Measurements from ENCODE around the gene PTER. TPM values are rescaled to one million over a fixed set of nuclear protein-coding genes. Genes with fewer than 3 reads are reported as not detected.

Gene PTER
- polyA plus RNA-seq (2013, experiment 1 of 4): 7.5 TPM
- 9.2 TPM for polyA plus RNA-seq (2013, experiment 2 of 4)
- 7.4 TPM for polyA plus RNA-seq (2013, experiment 3 of 4)
- polyA plus RNA-seq (2013, experiment 4 of 4): 10.4 TPM

GRCh38 chr10:16436758-16437539, at the start of gene PTER:
TSS of gene PTER (plus strand) at chr10:16437010. CDS start at chr10:16484385, 47,375 bp downstream.
- peak within 1 kb of the TSS; percentile 46 for H3K4me3 ChIP-seq (ENCODE audit: insufficient read depth, low read depth, low read length)
- H3K9me3 ChIP-seq (ENCODE audit: control insufficient read depth, low read length): no peaks in the 10 kb centered on the region
- H3K27ac ChIP-seq (ENCODE audit: insufficient read depth, low read depth, low read length, poor library complexity, severe bottlenecking): peak within 1 kb of the TSS; percentile 26
- WGBS, 2 experiments: 19 to 21% methylated on average over 49 of the region's 49 CpGs
- H3K36me3 ChIP-seq (ENCODE audit: control insufficient read depth, insufficient read depth, low read length): no peaks in the 10 kb centered on the region
- peaks cover 12% of the 10 kb centered on the region for H3K27me3 ChIP-seq (ENCODE audit: control insufficient read depth, insufficient read depth, low read length, poor library complexity, severe bottlenecking)
- no peaks in the 10 kb centered on the region for H3K4me1 ChIP-seq (ENCODE audit: control insufficient read depth, insufficient read depth, low read length)

- Histone ChIP-seq H3K27ac (ENCODE audit: insufficient read depth, low read depth, low read length, poor library complexity, severe bottlenecking) (no peak overlapping the region), H3K4me3 (ENCODE audit: insufficient read depth, low read depth, low read length) (no peak overlapping the region), H3K9me3 (ENCODE audit: control insufficient read depth, low read length) (no peaks in the 10 kb centered on the region), H3K36me3 (ENCODE audit: control insufficient read depth, insufficient read depth, low read length) (no peaks in the 10 kb centered on the region), H3K27me3 (ENCODE audit: control insufficient read depth, insufficient read depth, low read length, poor library complexity, severe bottlenecking) (no peaks in the 10 kb centered on the region), H3K4me1 (ENCODE audit: control insufficient read depth, insufficient read depth, low read length) (no peaks in the 10 kb centered on the region)
- WGBS, 2 experiments: 91 to 92% methylated on average over 3 of the region's 3 CpGs
Measured at GRCh38 chr10:16392531-16393069, 44.2 kb upstream of the PTER start.

GRCh38 chr10:16393271-16393858, 43.4 kb upstream of the PTER start:
- H3K27ac ChIP-seq (ENCODE audit: insufficient read depth, low read depth, low read length, poor library complexity, severe bottlenecking): no peak overlapping the region
- no peaks in the 10 kb centered on the region for H3K4me1 ChIP-seq (ENCODE audit: control insufficient read depth, insufficient read depth, low read length)
- no peak overlapping the region for H3K4me3 ChIP-seq (ENCODE audit: insufficient read depth, low read depth, low read length)
- no peaks in the 10 kb centered on the region for H3K27me3 ChIP-seq (ENCODE audit: control insufficient read depth, insufficient read depth, low read length, poor library complexity, severe bottlenecking)
- no peaks in the 10 kb centered on the region for H3K36me3 ChIP-seq (ENCODE audit: control insufficient read depth, insufficient read depth, low read length)
- WGBS, 2 experiments: 87 to 91% methylated on average over 1 to 3 of the region's 4 CpGs
- no peaks in the 10 kb centered on the region for H3K9me3 ChIP-seq (ENCODE audit: control insufficient read depth, low read length)

GRCh38 chr10:16401416-16401815, 35.4 kb upstream of the PTER start:
- H3K9me3 ChIP-seq (ENCODE audit: control insufficient read depth, low read length): no peaks in the 10 kb centered on the region
- H3K27ac ChIP-seq (ENCODE audit: insufficient read depth, low read depth, low read length, poor library complexity, severe bottlenecking): no peak overlapping the region
- no peaks in the 10 kb centered on the region for H3K4me1 ChIP-seq (ENCODE audit: control insufficient read depth, insufficient read depth, low read length)
- no peak overlapping the region for H3K4me3 ChIP-seq (ENCODE audit: insufficient read depth, low read depth, low read length)
- 92 to 100% methylated on average over 1 of the region's 2 CpGs for WGBS, 2 experiments
- no peaks in the 10 kb centered on the region for H3K36me3 ChIP-seq (ENCODE audit: control insufficient read depth, insufficient read depth, low read length)
- H3K27me3 ChIP-seq (ENCODE audit: control insufficient read depth, insufficient read depth, low read length, poor library complexity, severe bottlenecking): no peaks in the 10 kb centered on the region

- WGBS, 2 experiments: 95% methylated on average over 3 of the region's 3 CpGs
- no peaks in the 10 kb centered on the region for H3K36me3 ChIP-seq (ENCODE audit: control insufficient read depth, insufficient read depth, low read length)
- no peaks in the 10 kb centered on the region for H3K9me3 ChIP-seq (ENCODE audit: control insufficient read depth, low read length)
- no peaks in the 10 kb centered on the region for H3K4me1 ChIP-seq (ENCODE audit: control insufficient read depth, insufficient read depth, low read length)
- no peak overlapping the region for H3K4me3 ChIP-seq (ENCODE audit: insufficient read depth, low read depth, low read length)
- H3K27ac ChIP-seq (ENCODE audit: insufficient read depth, low read depth, low read length, poor library complexity, severe bottlenecking): no peak overlapping the region
- no peaks in the 10 kb centered on the region for H3K27me3 ChIP-seq (ENCODE audit: control insufficient read depth, insufficient read depth, low read length, poor library complexity, severe bottlenecking)
Measured at GRCh38 chr10:16408379-16408778, 28.4 kb upstream of the PTER start.

GRCh38 chr10:16417341-16417740, 19.5 kb upstream of the PTER start:
- Histone ChIP-seq H3K36me3 (ENCODE audit: control insufficient read depth, insufficient read depth, low read length) (no peaks in the 10 kb centered on the region), H3K27me3 (ENCODE audit: control insufficient read depth, insufficient read depth, low read length, poor library complexity, severe bottlenecking) (no peaks in the 10 kb centered on the region), H3K9me3 (ENCODE audit: control insufficient read depth, low read length) (no peaks in the 10 kb centered on the region), H3K4me3 (ENCODE audit: insufficient read depth, low read depth, low read length) (no peak overlapping the region), H3K27ac (ENCODE audit: insufficient read depth, low read depth, low read length, poor library complexity, severe bottlenecking) (no peak overlapping the region), H3K4me1 (ENCODE audit: control insufficient read depth, insufficient read depth, low read length) (no peaks in the 10 kb centered on the region)
- WGBS, 2 experiments: 86 to 94% methylated on average over 1 of the region's 1 CpG

- Histone ChIP-seq H3K27me3 (ENCODE audit: control insufficient read depth, insufficient read depth, low read length, poor library complexity, severe bottlenecking) (no peaks in the 10 kb centered on the region), H3K27ac (ENCODE audit: insufficient read depth, low read depth, low read length, poor library complexity, severe bottlenecking) (no peak overlapping the region), H3K36me3 (ENCODE audit: control insufficient read depth, insufficient read depth, low read length) (no peaks in the 10 kb centered on the region), H3K4me1 (ENCODE audit: control insufficient read depth, insufficient read depth, low read length) (no peaks in the 10 kb centered on the region), H3K4me3 (ENCODE audit: insufficient read depth, low read depth, low read length) (no peak overlapping the region), H3K9me3 (ENCODE audit: control insufficient read depth, low read length) (no peaks in the 10 kb centered on the region)
- 86 to 89% methylated on average over 3 of the region's 3 CpGs for WGBS, 2 experiments
Measured at GRCh38 chr10:16423599-16423998, 13.2 kb upstream of the PTER start.

- H3K9me3 ChIP-seq (ENCODE audit: control insufficient read depth, low read length): no peaks in the 10 kb centered on the region
- no peaks in the 10 kb centered on the region for H3K27me3 ChIP-seq (ENCODE audit: control insufficient read depth, insufficient read depth, low read length, poor library complexity, severe bottlenecking)
- 94 to 97% methylated on average over 3 of the region's 3 CpGs for WGBS, 2 experiments
- H3K4me1 ChIP-seq (ENCODE audit: control insufficient read depth, insufficient read depth, low read length): no peaks in the 10 kb centered on the region
- no peak overlapping the region for H3K4me3 ChIP-seq (ENCODE audit: insufficient read depth, low read depth, low read length)
- H3K27ac ChIP-seq (ENCODE audit: insufficient read depth, low read depth, low read length, poor library complexity, severe bottlenecking): no peak overlapping the region
- no peaks in the 10 kb centered on the region for H3K36me3 ChIP-seq (ENCODE audit: control insufficient read depth, insufficient read depth, low read length)
Measured at GRCh38 chr10:16425449-16425848, 11.4 kb upstream of the PTER start.

- 72 to 88% methylated on average over 5 to 6 of the region's 6 CpGs for WGBS, 2 experiments
- Histone ChIP-seq H3K27ac (ENCODE audit: insufficient read depth, low read depth, low read length, poor library complexity, severe bottlenecking) (no peak overlapping the region), H3K36me3 (ENCODE audit: control insufficient read depth, insufficient read depth, low read length) (no peaks in the 10 kb centered on the region), H3K27me3 (ENCODE audit: control insufficient read depth, insufficient read depth, low read length, poor library complexity, severe bottlenecking) (no peaks in the 10 kb centered on the region), H3K4me3 (ENCODE audit: insufficient read depth, low read depth, low read length) (no peak overlapping the region), H3K4me1 (ENCODE audit: control insufficient read depth, insufficient read depth, low read length) (no peaks in the 10 kb centered on the region), H3K9me3 (ENCODE audit: control insufficient read depth, low read length) (no peaks in the 10 kb centered on the region)
Measured at GRCh38 chr10:16429539-16429938, 7.3 kb upstream of the PTER start.

GRCh38 chr10:16436367-16436757, 448 bp upstream of the PTER start:
- no peak overlapping the region for H3K27ac ChIP-seq (ENCODE audit: insufficient read depth, low read depth, low read length, poor library complexity, severe bottlenecking)
- peaks cover 12% of the 10 kb centered on the region for H3K27me3 ChIP-seq (ENCODE audit: control insufficient read depth, insufficient read depth, low read length, poor library complexity, severe bottlenecking)
- H3K4me1 ChIP-seq (ENCODE audit: control insufficient read depth, insufficient read depth, low read length): no peaks in the 10 kb centered on the region
- WGBS, 2 experiments: 10 to 13% methylated on average over 9 of the region's 9 CpGs
- H3K9me3 ChIP-seq (ENCODE audit: control insufficient read depth, low read length): no peaks in the 10 kb centered on the region
- peak overlapping the region; percentile 46 for H3K4me3 ChIP-seq (ENCODE audit: insufficient read depth, low read depth, low read length)
- H3K36me3 ChIP-seq (ENCODE audit: control insufficient read depth, insufficient read depth, low read length): no peaks in the 10 kb centered on the region

Data from ectodermal cell (in vitro differentiated cells).